HG03432 (cell line): ENCODE results near the gene ENTPD6.

ENCODE experiments used
- ATAC-seq: cut with Tn5 transposase; IDR thresholded peaks from one replicate; pipeline ENCODE4 v1.9.1; 2021; ENCODE audit warnings: mild to moderate bottlenecking, moderate library complexity; ENCODE audit not compliant: unreplicated experiment

ENTPD6 gene

GRCh38 chr20:25187635-25188034, 7.9 kb upstream of the ENTPD6 start:
- no peak for ATAC-seq

GRCh38 chr20:25188218-25188617, 7.3 kb upstream of the ENTPD6 start:
- ATAC-seq: no peak

- no peak for ATAC-seq
These were observed 4.5 kb upstream of the ENTPD6 start for GRCh38 chr20:25191051-25191450.

GRCh38 chr20:25191689-25192088, 3.8 kb upstream of the ENTPD6 start:
- no peak for ATAC-seq

- no peak for ATAC-seq
These were observed 1.7 kb upstream of the ENTPD6 start for GRCh38 chr20:25193843-25194242.

GRCh38 chr20:25194333-25194972, 1.1 kb upstream of the ENTPD6 start:
- ATAC-seq: no peak

- ATAC-seq: peak; percentile 28
These were observed 662 bp downstream of the ENTPD6 start for GRCh38 chr20:25195962-25196785.

GRCh38 chr20:25196786-25197120, 1.2 kb downstream of the ENTPD6 start:
- ATAC-seq: no peak

- no peak for ATAC-seq
These were observed 1.8 kb downstream of the ENTPD6 start for GRCh38 chr20:25197183-25197869.

- ATAC-seq: no peak
These were observed 2.3 kb downstream of the ENTPD6 start for GRCh38 chr20:25197870-25198190.

GRCh38 chr20:25198663-25199383, 3.3 kb downstream of the ENTPD6 start:
- ATAC-seq: no peak

- no peak for ATAC-seq
These were observed 4.2 kb downstream of the ENTPD6 start for GRCh38 chr20:25199473-25200260.

GRCh38 chr20:25203089-25203488, 7.6 kb downstream of the ENTPD6 start:
- ATAC-seq: no peak

GRCh38 chr20:25203871-25204320, 8.4 kb downstream of the ENTPD6 start:
- no peak for ATAC-seq

GRCh38 chr20:25204550-25205276, 9.2 kb downstream of the ENTPD6 start:
- no peak for ATAC-seq

GRCh38 chr20:25205277-25206062, 10.0 kb downstream of the ENTPD6 start:
- no peak for ATAC-seq

- no peak for ATAC-seq
These were observed 10.5 kb downstream of the ENTPD6 start for GRCh38 chr20:25206063-25206403.

- ATAC-seq: no peak
These were observed 11.0 kb downstream of the ENTPD6 start for GRCh38 chr20:25206548-25206947.
